Measurements from ENCODE around the gene CAMK2A.

The CAMK2A gene

GRCh38 chr5:150270541-150271295, 18.9 kb downstream of the CAMK2A start:
- no peaks in the 10 kb centered on the region for H3K9me3 ChIP-seq (ENCODE audit: control insufficient read depth, low read length)
- TF ChIP-seq CTCF (IDR thresholded peaks at IDR 0.05): no peak
- no peaks in the 10 kb centered on the region for H3K36me3 ChIP-seq (ENCODE audit: control insufficient read depth, insufficient read depth, low read length)
- no peak overlapping the region for H3K4me2 ChIP-seq (ENCODE audit: low read length)
- no peak overlapping the region for H3K9ac ChIP-seq
- no peak overlapping the region for H3K4me3 ChIP-seq (ENCODE audit: low read depth, low read length)
- no peaks in the 10 kb centered on the region for H3K4me1 ChIP-seq
- H3K27ac ChIP-seq: no peak overlapping the region
- no peak overlapping the region for H2AFZ ChIP-seq
- H3K27me3 ChIP-seq (ENCODE audit: control insufficient read depth, insufficient read depth, low read length): no peaks in the 10 kb centered on the region
- H3K79me2 ChIP-seq: no peaks in the 10 kb centered on the region

DNA sequence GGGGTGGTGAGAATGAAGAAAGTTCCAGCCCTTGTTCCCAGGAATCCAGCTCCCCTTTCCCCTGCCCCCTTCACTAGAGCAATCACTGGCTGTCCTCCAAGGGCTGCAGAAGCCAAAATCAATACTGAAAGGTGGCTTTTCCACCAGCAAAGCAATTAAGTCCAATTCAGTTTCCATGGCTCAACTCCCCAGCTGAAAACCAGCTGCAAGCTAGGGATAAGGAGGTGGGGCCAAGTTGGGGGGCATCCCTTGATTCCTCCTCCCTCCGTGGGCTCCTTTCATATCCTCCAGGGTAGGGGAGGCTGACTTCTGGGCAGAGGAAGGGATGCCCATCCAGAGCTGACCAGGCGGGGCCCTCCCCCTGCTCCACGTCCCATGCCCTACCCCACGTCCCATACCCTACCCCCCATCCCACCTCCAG, 22.7 kb downstream of the CAMK2A start:
- no peak overlapping the region for H3K4me3 ChIP-seq (ENCODE audit: low read depth, low read length)
- TF ChIP-seq CTCF (IDR thresholded peaks at IDR 0.05): no peak
- no peaks in the 10 kb centered on the region for H3K9me3 ChIP-seq (ENCODE audit: control insufficient read depth, low read length)
- no peaks in the 10 kb centered on the region for H3K27me3 ChIP-seq (ENCODE audit: control insufficient read depth, insufficient read depth, low read length)
- H3K36me3 ChIP-seq (ENCODE audit: control insufficient read depth, insufficient read depth, low read length): no peaks in the 10 kb centered on the region
- no peak overlapping the region for H2AFZ ChIP-seq
- no peaks in the 10 kb centered on the region for H3K79me2 ChIP-seq
- no peak overlapping the region for H3K4me2 ChIP-seq (ENCODE audit: low read length)
- H3K9ac ChIP-seq: no peak overlapping the region
- H3K27ac ChIP-seq: no peak overlapping the region
- no peaks in the 10 kb centered on the region for H3K4me1 ChIP-seq

GRCh38 chr5:150265870-150266383, 23.6 kb downstream of the CAMK2A start:
- H3K27ac ChIP-seq: no peak overlapping the region
- H3K4me3 ChIP-seq (ENCODE audit: low read depth, low read length): no peak overlapping the region
- H3K9me3 ChIP-seq (ENCODE audit: control insufficient read depth, low read length): no peaks in the 10 kb centered on the region
- H2AFZ ChIP-seq: no peak overlapping the region
- no peaks in the 10 kb centered on the region for H3K36me3 ChIP-seq (ENCODE audit: control insufficient read depth, insufficient read depth, low read length)
- no peaks in the 10 kb centered on the region for H3K4me1 ChIP-seq
- no peak overlapping the region for H3K9ac ChIP-seq
- no peak for TF ChIP-seq CTCF (IDR thresholded peaks at IDR 0.05)
- H3K79me2 ChIP-seq: no peaks in the 10 kb centered on the region
- H3K27me3 ChIP-seq (ENCODE audit: control insufficient read depth, insufficient read depth, low read length): no peaks in the 10 kb centered on the region
- no peak overlapping the region for H3K4me2 ChIP-seq (ENCODE audit: low read length)

GRCh38 chr5:150264667-150265603, 24.6 kb downstream of the CAMK2A start:
- Histone ChIP-seq H3K36me3 (ENCODE audit: control insufficient read depth, insufficient read depth, low read length) (no peaks in the 10 kb centered on the region), H3K27ac (no peak overlapping the region), H3K9me3 (ENCODE audit: control insufficient read depth, low read length) (no peaks in the 10 kb centered on the region), H3K4me1 (no peaks in the 10 kb centered on the region), H3K4me3 (ENCODE audit: low read depth, low read length) (no peak overlapping the region), H2AFZ (no peak overlapping the region), H3K27me3 (ENCODE audit: control insufficient read depth, insufficient read depth, low read length) (no peaks in the 10 kb centered on the region), H3K4me2 (ENCODE audit: low read length) (no peak overlapping the region), H3K9ac (no peak overlapping the region), H3K79me2 (no peaks in the 10 kb centered on the region)
- no peak for TF ChIP-seq CTCF (IDR thresholded peaks at IDR 0.05)

All from parathyroid adenoma (tissue), 2 donors.